Vagina (tissue), 2 donors: Measurements from ENCODE around the gene SLAMF6.

ENCODE experiments used
- CTCF ChIP-seq, 3 experiments: fragments of 450-650 bp in 2 of 3; fragments of 200-600 bp in 1 of 3; sonication (generic) in 1 of 3; IDR thresholded peaks; one replicate each; pipeline ENCODE4 v1.5.1; 2017 to 2019; ENCODE audit warnings: antibody characterized with exemption in 3 of 3, mild to moderate bottlenecking in 2 of 3, moderate library complexity in 2 of 3
- POLR2AphosphoS5 ChIP-seq, 2 donors: sonication (generic); formaldehyde crosslinking; IDR thresholded peaks; one replicate each; pipeline ENCODE4 v1.9.0; 2017; ENCODE audit warnings: antibody characterized with exemption in 2 of 2, mild to moderate bottlenecking in 2 of 2, low read depth in 1 of 2; ENCODE audit not compliant: insufficient read depth in 1 of 2

GRCh38 chr1:160449494-160449893 lies 73.6 kb downstream of the SLAMF6 start:
- no peak for TF ChIP-seq CTCF (IDR thresholded peaks at IDR 0.05)
- no peak for TF ChIP-seq POLR2AphosphoS5 (IDR thresholded peaks at IDR 0.05; ENCODE audit: insufficient read depth in 1 of 2, low read depth in 1 of 2)
